GM23338 (cell line): ENCODE results near the gene TBC1D8B.

Experiments
- EZH2 ChIP-seq: fragments of 200-600 bp; sonication (generic); IDR thresholded peaks from one replicate; pipeline ENCODE4 v1.8.0; 2017; ENCODE audit warnings: antibody characterized with exemption, mild to moderate bottlenecking, low read depth; ENCODE audit not compliant: unreplicated experiment
- EZH2phosphoT487 ChIP-seq: fragments of 200-600 bp; sonication (generic); IDR thresholded peaks from one replicate; pipeline ENCODE4 v1.8.1; 2018; ENCODE audit warnings: antibody characterized with exemption; ENCODE audit not compliant: unreplicated experiment
- POLR2AphosphoS5 ChIP-seq: IDR thresholded peaks from 2 replicates; pipeline ENCODE4 v1.6.1; 2016; ENCODE audit warnings: antibody characterized with exemption, low read depth
- TF ChIP-seq, protein P1 (sequence below), 2 experiments: fragments of 200-600 bp in 1 of 2; sonication (generic) in 1 of 2; conservative IDR thresholded peaks; 2 replicates each; pipeline versions ENCODE4 v1.5.1 to v1.6.1; 2016 to 2017; ENCODE audit warnings: antibody characterized with exemption in 2 of 2, low read depth in 2 of 2, mild to moderate bottlenecking in 2 of 2, moderate library complexity in 1 of 2
- TF ChIP-seq, protein P2 (sequence below): IDR thresholded peaks from one replicate; pipeline ENCODE4 v1.6.1; 2018; ENCODE audit warnings: antibody characterized with exemption; ENCODE audit not compliant: unreplicated experiment

DNA sequence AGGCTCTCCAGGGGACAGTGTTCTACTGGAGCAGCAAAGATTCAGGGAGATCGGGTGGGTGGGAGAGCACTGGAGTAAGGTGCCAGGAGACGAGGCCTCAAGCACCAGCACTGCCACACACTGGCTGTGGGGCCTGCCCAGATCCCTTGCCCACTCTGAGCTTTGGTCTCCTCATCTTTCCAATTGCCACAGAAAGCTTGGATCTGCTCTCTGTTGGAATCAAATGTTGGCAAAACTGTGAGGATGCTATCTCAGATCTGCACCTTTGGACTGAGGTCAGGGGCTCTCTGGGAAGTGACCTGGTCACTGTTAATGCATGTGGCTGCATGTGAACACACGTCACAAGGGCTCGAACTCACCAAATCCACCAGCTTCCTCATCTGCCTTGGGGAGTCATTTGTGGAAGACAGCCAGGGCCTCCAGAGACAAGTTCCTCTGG lies 99.3 kb downstream of the TBC1D8B start:
- TF ChIP-seq, protein P1, sequence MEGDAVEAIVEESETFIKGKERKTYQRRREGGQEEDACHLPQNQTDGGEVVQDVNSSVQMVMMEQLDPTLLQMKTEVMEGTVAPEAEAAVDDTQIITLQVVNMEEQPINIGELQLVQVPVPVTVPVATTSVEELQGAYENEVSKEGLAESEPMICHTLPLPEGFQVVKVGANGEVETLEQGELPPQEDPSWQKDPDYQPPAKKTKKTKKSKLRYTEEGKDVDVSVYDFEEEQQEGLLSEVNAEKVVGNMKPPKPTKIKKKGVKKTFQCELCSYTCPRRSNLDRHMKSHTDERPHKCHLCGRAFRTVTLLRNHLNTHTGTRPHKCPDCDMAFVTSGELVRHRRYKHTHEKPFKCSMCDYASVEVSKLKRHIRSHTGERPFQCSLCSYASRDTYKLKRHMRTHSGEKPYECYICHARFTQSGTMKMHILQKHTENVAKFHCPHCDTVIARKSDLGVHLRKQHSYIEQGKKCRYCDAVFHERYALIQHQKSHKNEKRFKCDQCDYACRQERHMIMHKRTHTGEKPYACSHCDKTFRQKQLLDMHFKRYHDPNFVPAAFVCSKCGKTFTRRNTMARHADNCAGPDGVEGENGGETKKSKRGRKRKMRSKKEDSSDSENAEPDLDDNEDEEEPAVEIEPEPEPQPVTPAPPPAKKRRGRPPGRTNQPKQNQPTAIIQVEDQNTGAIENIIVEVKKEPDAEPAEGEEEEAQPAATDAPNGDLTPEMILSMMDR (conservative IDR thresholded peaks at IDR 0.05; ENCODE audit: low read depth in 2 of 2) = no peak
- TF ChIP-seq EZH2 (no peak), POLR2AphosphoS5 (no peak), EZH2phosphoT487 (no peak)
- TF ChIP-seq, protein P2, sequence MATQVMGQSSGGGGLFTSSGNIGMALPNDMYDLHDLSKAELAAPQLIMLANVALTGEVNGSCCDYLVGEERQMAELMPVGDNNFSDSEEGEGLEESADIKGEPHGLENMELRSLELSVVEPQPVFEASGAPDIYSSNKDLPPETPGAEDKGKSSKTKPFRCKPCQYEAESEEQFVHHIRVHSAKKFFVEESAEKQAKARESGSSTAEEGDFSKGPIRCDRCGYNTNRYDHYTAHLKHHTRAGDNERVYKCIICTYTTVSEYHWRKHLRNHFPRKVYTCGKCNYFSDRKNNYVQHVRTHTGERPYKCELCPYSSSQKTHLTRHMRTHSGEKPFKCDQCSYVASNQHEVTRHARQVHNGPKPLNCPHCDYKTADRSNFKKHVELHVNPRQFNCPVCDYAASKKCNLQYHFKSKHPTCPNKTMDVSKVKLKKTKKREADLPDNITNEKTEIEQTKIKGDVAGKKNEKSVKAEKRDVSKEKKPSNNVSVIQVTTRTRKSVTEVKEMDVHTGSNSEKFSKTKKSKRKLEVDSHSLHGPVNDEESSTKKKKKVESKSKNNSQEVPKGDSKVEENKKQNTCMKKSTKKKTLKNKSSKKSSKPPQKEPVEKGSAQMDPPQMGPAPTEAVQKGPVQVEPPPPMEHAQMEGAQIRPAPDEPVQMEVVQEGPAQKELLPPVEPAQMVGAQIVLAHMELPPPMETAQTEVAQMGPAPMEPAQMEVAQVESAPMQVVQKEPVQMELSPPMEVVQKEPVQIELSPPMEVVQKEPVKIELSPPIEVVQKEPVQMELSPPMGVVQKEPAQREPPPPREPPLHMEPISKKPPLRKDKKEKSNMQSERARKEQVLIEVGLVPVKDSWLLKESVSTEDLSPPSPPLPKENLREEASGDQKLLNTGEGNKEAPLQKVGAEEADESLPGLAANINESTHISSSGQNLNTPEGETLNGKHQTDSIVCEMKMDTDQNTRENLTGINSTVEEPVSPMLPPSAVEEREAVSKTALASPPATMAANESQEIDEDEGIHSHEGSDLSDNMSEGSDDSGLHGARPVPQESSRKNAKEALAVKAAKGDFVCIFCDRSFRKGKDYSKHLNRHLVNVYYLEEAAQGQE = no peak
